WI38 (cell line): ENCODE data around the gene IFT122.

Experiments used
- H3K4me3 ChIP-seq: 2 replicates; pipeline ENCODE4 v1.5.1; 2011; ENCODE audit warnings: low read depth, mild to moderate bottlenecking, control low read depth, low read length
- TF ChIP-seq, protein P1 (sequence below): IDR thresholded peaks from 2 replicates; pipeline ENCODE4 v1.5.1; 2012; ENCODE audit warnings: low read depth, mild to moderate bottlenecking, control low read depth, low read length

Gene IFT122

DNA sequence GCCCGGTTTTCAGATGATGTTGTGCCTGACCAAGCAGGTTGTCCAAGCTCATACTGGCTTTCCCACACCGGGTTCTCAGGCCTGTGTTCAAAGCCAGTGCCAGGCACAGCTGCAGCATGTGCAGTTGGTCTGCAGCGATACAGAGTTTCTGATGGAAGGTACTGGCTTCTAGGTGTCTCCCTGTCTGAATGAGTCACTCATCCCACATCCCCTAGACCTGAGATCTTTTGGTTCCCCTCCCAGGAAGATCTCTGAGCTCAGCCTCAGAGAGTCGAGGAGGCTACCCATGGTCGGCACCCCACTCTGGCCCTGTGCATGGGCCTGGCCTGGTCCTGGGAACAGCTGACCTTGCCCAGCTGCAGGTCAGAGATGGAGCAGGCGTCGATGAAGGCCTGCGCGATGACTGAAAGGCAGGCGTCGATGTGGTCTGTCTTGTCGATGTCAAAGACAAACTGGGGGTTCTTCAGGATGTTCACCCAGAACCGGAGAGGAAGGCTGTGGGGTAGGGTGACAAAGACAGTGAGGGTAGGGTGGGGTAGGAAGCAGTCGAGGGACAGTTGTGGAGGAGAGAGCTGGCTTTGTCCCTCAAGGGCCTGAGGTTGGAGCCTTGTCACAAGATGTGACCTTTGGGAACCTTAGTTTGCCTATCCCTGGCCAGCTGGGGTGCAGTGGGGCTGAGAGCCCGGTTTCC, 118.2 kb downstream of the IFT122 start:
- H3K4me3 ChIP-seq, result no peak overlapping the region
- TF ChIP-seq, protein P1, sequence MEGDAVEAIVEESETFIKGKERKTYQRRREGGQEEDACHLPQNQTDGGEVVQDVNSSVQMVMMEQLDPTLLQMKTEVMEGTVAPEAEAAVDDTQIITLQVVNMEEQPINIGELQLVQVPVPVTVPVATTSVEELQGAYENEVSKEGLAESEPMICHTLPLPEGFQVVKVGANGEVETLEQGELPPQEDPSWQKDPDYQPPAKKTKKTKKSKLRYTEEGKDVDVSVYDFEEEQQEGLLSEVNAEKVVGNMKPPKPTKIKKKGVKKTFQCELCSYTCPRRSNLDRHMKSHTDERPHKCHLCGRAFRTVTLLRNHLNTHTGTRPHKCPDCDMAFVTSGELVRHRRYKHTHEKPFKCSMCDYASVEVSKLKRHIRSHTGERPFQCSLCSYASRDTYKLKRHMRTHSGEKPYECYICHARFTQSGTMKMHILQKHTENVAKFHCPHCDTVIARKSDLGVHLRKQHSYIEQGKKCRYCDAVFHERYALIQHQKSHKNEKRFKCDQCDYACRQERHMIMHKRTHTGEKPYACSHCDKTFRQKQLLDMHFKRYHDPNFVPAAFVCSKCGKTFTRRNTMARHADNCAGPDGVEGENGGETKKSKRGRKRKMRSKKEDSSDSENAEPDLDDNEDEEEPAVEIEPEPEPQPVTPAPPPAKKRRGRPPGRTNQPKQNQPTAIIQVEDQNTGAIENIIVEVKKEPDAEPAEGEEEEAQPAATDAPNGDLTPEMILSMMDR, result no peak

DNA sequence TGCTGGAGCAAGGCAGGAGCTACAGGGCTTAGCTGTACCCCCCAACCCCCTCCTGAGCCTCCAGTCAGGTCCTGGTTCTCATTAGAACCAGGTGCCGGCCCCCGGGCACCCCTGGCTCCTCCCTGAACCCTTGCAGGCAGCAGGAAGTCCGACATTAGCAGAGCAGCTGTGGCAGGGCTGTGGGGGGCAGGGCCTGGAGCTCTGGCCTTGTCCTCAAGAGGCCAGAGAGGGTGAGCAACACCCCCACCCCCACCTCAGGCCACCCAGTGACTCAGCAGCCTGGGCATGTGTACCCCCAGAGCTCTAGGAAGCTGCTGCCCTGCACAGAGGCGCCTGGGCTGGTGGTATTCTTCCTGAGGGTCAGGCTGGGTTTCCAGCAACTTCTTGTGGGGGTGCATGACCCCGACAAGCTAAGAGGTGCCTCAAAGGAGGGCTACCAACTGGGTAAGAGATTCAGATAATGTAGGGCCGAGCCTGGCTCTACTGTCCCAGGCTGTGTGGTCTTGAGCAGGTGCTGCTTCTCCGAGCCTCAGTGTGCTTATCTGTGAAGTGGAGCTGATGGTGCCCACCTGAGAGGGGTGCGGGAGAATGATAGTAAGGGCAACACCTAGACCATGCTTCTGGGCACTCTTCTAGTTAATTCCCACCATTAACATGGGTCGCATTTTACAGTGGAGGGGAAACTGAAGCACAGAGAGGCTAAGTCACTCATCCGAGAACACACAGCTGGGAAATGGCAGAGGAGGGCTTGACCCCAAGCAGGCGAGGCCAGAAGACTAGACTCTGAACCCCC, 118.9 kb downstream of the IFT122 start:
- TF ChIP-seq, protein P1, result no peak
- H3K4me3 ChIP-seq, result no peak overlapping the region; the same call in 1 of the 2 replicates

DNA sequence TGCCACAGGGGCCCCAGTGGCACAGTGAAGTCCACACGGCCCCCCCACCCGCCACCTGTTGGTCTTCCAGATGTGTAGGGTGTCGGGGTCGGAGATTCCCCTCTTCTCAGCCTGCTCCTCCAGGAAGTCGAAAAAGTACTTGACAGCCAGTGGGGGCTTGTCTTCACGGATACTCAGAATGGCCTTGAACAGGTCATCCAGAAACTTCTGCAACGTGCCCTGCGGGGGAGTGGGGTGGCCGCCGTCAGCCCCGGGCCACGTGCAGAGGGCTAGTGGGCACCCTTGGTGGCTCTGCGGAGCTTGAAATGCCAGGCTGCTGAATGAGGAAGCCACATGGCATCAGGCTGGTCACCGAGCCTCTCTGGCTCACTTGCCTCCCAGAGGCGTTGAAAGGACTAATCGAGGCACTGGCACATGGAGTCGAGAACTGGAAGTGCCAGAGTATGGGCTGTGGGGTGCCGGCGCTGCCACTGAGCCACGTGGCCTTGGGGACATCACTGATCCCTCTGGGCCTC, 119.6 kb downstream of the IFT122 start:
- peak overlapping the region; percentile 50 for H3K4me3 ChIP-seq
- TF ChIP-seq, protein P1, result no peak

DNA sequence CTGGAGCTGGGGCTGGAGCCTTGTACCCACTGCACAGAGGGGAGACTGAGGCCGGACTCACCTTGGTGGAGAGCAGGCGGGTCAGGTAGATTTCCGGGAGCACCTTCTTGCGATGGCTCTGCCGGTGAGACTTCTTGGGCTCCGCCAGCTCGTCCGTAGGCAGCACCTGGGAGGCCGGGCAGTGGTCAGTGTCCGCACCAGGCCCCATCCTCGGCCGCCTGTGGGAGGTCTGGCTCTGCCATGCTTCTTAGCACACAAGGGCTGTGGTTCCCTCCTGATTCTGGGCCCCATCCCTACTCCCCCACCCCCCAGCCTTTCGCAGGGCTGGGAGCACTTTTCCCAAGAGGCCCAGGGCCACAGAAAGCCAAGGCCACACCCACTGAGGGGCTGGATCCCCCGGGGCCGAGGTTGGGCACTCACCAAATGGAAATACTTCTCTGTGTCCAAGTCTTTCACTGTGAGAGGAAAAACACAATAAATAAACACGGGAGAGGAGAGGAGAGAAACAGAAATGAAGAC, 120.3 kb downstream of the IFT122 start:
- TF ChIP-seq, protein P1, result no peak
- peak overlapping the region; percentile 50 for H3K4me3 ChIP-seq

DNA sequence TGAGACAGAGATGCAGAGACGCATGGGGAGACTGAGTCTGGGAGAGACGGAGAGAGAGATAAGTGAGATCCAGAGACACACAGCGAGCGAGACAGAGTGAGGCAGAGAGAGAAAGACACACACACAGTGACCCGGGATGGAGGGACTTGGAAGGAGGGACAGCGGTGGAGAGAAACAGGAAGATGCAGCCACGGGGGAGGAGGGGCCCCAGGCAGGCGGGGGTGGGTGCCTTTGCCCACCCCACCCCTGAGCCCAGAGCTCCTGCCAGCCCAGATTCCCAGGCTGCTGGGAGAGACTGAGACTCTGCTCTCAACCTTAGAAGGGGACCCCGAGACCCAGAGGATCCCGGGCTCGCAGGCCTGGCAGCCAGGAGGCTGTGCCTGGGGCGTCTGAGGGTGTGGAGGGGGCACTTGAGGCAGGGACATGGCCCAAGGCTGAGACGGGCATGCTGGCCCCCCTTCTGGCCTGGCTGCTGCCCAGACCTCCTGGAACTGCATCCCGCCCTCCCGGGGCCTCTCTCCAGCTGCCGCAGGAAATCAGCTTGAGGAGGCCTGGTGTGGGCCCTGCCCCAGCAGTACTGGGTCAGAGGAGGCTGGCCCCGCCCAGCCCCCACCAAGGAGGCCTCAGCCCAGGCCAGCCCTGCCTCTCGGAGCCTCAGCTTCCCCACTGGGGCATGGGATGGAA, 121.0 kb downstream of the IFT122 start:
- peak overlapping the region; percentile 3; the same call in 1 of the 2 replicates for H3K4me3 ChIP-seq
- TF ChIP-seq, protein P1, result no peak

DNA sequence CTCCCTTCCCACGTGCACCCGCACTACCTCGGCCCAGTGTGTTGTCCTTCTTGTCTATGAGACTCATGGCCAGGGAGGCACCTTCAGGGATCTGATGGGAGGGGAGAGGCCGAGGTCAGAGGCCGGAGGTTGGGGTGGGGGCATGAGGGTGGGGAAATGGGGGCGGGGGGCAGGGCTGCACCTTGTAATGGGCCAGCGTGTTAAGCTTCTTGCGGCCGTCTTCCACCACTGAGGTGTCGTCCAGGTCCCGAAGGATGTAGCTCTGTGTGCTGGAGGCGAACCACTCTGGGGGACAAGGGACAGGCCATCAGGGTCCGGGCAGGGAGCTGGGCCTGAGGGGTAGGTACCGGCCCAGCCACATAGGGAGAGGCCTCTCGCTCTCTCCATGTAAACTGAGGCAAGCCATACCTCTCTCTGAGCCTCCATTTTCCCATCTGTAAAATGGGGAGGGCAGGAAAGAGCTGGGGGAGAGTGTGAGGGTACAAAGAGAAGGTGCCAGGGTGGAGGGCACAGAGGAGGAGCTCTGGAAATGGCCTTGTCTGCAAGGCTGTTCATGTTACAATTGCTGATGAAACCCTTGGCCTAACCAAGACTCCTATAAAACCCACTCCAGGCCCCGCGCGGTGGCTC, 121.7 kb downstream of the IFT122 start:
- no peak overlapping the region for H3K4me3 ChIP-seq
- TF ChIP-seq, protein P1, result no peak
